Colonic mucosa (tissue), 4 donors: ENCODE data around the gene PHKG2. TPM values are rescaled to one million over a fixed set of nuclear protein-coding genes. Genes with fewer than 3 reads are reported as not detected.

Experiments
- DNase-seq: peaks from one replicate; pipeline ENCODE4 v3.0.0-alpha.2; 2020
- H3K27ac ChIP-seq: fragments of 200-600 bp; one replicate; pipeline ENCODE4 v1.8.0; 2021
- H3K27me3 ChIP-seq: fragments of 200-600 bp; one replicate; pipeline ENCODE4 v1.8.0; 2021
- H3K36me3 ChIP-seq: fragments of 200-600 bp; one replicate; pipeline ENCODE4 v1.8.0; 2021
- H3K4me1 ChIP-seq: fragments of 200-600 bp; one replicate; pipeline ENCODE4 v1.8.0; 2021; ENCODE audit warnings: mild to moderate bottlenecking
- H3K4me3 ChIP-seq: fragments of 200-600 bp; one replicate; pipeline ENCODE4 v1.8.0; 2021
- H3K9ac ChIP-seq, 2 donors: one replicate each; pipeline ENCODE4 v1.7.0; 2013; ENCODE audit warnings: control low read depth in 2 of 2, low read depth in 2 of 2, low read length in 2 of 2
- H3K9me3 ChIP-seq: fragments of 200-600 bp; one replicate; pipeline ENCODE4 v1.8.0; 2021
- CTCF ChIP-seq: fragments of 200-600 bp; IDR thresholded peaks from one replicate; pipeline ENCODE4 v1.8.0; 2022; ENCODE audit warnings: antibody characterized with exemption, mild to moderate bottlenecking
- intact Hi-C: fragments of 100-400 bp; cut with DNase I; formaldehyde crosslinking; loops from one replicate; pipeline ENCODE4 v1.14.1; 2022
- total RNA-seq, 2 donors: library from RNA; stranded (reverse); fragmentation: NEBNext Ultra II Directional in 1 of 2; extraction: Animal tissue kit (Norgen Biotek cat#: 25700) in 1 of 2; gene quantifications; one replicate each; pipeline ENCODE4 v1.2.1, GENCODE V29; 2021
- donor health status: healthy.
- donor health status: DM: no; HTN: no; CAD: no.
- donor health status: DM: no; HTN: no; CAD: no.

Gene PHKG2
- total RNA-seq, 2 donors from 2014 or later = 33.6 to 47.8 TPM

- intact Hi-C loops = loop anchor here (5.0 kb wide), 1 partner anchor 37 kb away; no protein-coding TSS in a partner anchor
- Histone ChIP-seq H3K4me3 (no peak overlapping the region), H3K36me3 (peaks cover 38% of the 10 kb centered on the region), H3K9me3 (no peaks in the 10 kb centered on the region), H3K27me3 (no peaks in the 10 kb centered on the region), H3K27ac (no peak overlapping the region), H3K4me1 (peaks cover 4% of the 10 kb centered on the region), H3K9ac (no peak overlapping the region)
- TF ChIP-seq CTCF = no peak
- DNase-seq = no peak
These were observed 28.1 kb upstream of the PHKG2 start for GRCh38 chr16:30720086-30720485.

- Histone ChIP-seq H3K27me3 (no peaks in the 10 kb centered on the region), H3K4me1 (peaks cover 4% of the 10 kb centered on the region), H3K4me3 (no peak overlapping the region), H3K9ac (no peak overlapping the region), H3K36me3 (peaks cover 38% of the 10 kb centered on the region), H3K27ac (no peak overlapping the region), H3K9me3 (no peaks in the 10 kb centered on the region)
- no peak for TF ChIP-seq CTCF
- intact Hi-C loops = loop anchor here (5.0 kb wide), 1 partner anchor 37 kb away; no protein-coding TSS in a partner anchor
- DNase-seq = no peak
These were observed 27.5 kb upstream of the PHKG2 start for GRCh38 chr16:30720694-30721093.

- Histone ChIP-seq H3K36me3 (peaks cover 36% of the 10 kb centered on the region), H3K4me1 (peaks cover 4% of the 10 kb centered on the region), H3K4me3 (no peak overlapping the region), H3K27ac (no peak overlapping the region), H3K9ac (no peak overlapping the region), H3K27me3 (no peaks in the 10 kb centered on the region), H3K9me3 (no peaks in the 10 kb centered on the region)
- intact Hi-C loops = loop anchor here (5.0 kb wide), 1 partner anchor 36 kb away; no protein-coding TSS in a partner anchor
- DNase-seq = no peak
- TF ChIP-seq CTCF = no peak
These were observed 27.1 kb upstream of the PHKG2 start for GRCh38 chr16:30721167-30721566.

GRCh38 chr16:30721606-30722005 is 26.6 kb upstream of the PHKG2 start:
- no peaks in the 10 kb centered on the region for H3K9me3 ChIP-seq
- H3K27ac ChIP-seq = no peak overlapping the region
- peaks cover 4% of the 10 kb centered on the region for H3K4me1 ChIP-seq
- no peak for TF ChIP-seq CTCF
- H3K9ac ChIP-seq = no peak overlapping the region
- intact Hi-C loops = loop anchor here (5.0 kb wide), 1 partner anchor 36 kb away; no protein-coding TSS in a partner anchor
- H3K4me3 ChIP-seq = no peak overlapping the region
- no peaks in the 10 kb centered on the region for H3K27me3 ChIP-seq
- peaks cover 31% of the 10 kb centered on the region for H3K36me3 ChIP-seq
- DNase-seq = no peak

- Histone ChIP-seq H3K9me3 (no peaks in the 10 kb centered on the region), H3K27ac (no peak overlapping the region), H3K36me3 (peaks cover 29% of the 10 kb centered on the region), H3K4me3 (no peak overlapping the region), H3K4me1 (peaks cover 4% of the 10 kb centered on the region), H3K27me3 (no peaks in the 10 kb centered on the region), H3K9ac (no peak overlapping the region)
- intact Hi-C loops = loop anchor here (5.0 kb wide), 1 partner anchor 35 kb away; no protein-coding TSS in a partner anchor
- DNase-seq = no peak
- no peak for TF ChIP-seq CTCF
These were observed 25.8 kb upstream of the PHKG2 start for GRCh38 chr16:30722443-30722842.
